HG02642 (cell line): ENCODE measurements around the gene GLO1.

Experiments
- ATAC-seq: cut with Tn5 transposase; IDR thresholded peaks from one replicate; pipeline ENCODE4 v1.9.1; 2021; ENCODE audit warnings: mild to moderate bottlenecking; ENCODE audit not compliant: unreplicated experiment, poor library complexity

Gene GLO1

DNA sequence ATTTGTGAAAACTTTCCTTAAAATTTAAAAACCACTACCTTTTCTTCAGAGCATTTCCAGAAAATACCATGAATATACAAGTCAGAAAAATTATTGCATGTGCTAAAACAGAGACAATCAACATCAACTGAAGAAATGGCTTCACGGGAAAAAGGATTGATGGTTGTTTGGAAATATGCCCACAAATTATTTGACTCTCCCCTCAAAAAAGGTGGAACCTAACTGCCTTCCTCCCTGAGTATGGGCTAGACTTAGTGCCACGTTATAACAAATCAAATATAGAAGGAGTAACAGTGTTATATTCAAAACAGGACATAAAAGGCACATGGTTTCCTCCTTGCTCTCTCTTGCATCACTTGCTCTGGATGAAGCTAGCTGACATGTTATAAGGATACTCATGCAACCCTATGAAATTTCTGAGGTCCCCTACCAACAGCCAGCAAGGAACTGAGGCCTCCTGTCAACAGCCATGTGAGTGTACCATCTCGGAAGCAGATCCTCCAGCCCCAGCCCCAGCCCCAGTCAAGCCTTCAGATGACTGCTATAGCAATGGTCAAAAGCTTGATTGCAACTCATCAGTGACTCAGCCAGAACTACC, 71.7 kb downstream of the GLO1 start:
- no peak for ATAC-seq
